ENCODE measurements around the gene CCDC169.
"Not testable (repeated sequence)": the region's sequence is repeated elsewhere in the genome, so short reads cannot be mapped to it uniquely, and the experiment has no call there.

The CCDC169 gene

DNA sequence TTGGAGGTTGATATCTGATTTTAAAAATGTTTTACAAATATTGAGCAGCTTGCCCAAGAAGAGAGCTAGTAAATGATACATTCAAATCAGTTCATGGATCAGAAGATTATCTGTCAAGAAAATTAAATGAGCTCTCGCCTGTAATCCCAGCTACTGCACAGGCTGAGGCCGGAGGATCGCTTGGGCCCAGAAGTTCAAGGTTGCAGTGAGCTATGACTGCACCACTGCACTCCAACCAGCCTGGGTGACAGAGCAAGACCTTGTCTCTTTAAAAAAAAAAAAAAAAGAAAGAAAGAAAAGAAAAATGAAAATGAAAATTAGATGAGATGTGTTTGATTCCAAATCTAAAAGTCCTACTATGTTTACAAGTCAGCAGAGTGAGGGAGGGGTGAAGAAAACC, 46.2 kb upstream of the CCDC169 start:
- no peak for DNase-seq (ENCODE audit: low read depth)
- no peak overlapping the region for H3K4me3 ChIP-seq (ENCODE audit: control insufficient read depth, low read depth, low read length)
- TF ChIP-seq, protein P1, sequence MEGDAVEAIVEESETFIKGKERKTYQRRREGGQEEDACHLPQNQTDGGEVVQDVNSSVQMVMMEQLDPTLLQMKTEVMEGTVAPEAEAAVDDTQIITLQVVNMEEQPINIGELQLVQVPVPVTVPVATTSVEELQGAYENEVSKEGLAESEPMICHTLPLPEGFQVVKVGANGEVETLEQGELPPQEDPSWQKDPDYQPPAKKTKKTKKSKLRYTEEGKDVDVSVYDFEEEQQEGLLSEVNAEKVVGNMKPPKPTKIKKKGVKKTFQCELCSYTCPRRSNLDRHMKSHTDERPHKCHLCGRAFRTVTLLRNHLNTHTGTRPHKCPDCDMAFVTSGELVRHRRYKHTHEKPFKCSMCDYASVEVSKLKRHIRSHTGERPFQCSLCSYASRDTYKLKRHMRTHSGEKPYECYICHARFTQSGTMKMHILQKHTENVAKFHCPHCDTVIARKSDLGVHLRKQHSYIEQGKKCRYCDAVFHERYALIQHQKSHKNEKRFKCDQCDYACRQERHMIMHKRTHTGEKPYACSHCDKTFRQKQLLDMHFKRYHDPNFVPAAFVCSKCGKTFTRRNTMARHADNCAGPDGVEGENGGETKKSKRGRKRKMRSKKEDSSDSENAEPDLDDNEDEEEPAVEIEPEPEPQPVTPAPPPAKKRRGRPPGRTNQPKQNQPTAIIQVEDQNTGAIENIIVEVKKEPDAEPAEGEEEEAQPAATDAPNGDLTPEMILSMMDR (IDR thresholded peaks at IDR 0.05; ENCODE audit: control insufficient read depth, insufficient read depth, low read depth, low read length, missing control alignments), result no peak

DNA sequence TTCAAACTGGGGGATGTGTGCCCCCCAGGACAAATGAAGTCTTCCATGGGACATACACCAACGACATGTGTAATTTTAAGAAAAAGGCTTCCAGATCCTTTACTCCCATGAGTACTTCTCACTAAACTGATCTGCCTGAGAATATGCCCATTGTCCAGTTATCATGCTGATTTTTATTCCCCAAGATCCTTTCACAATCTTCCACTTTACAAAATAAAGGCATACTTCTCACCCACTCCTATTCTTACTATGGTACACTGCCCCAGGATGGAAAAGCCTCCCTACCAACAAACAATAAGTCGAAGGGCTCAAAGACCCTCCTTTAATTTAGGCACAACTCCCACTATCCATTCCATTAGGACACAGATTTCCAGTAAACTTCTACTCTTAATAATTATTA, 45.1 kb upstream of the CCDC169 start:
- no peak overlapping the region for H3K4me3 ChIP-seq (ENCODE audit: control insufficient read depth, low read depth, low read length)
- TF ChIP-seq, protein P1 (IDR thresholded peaks at IDR 0.05; ENCODE audit: control insufficient read depth, insufficient read depth, low read depth, low read length, missing control alignments), result no peak
- DNase-seq (ENCODE audit: low read depth), result no peak

DNA sequence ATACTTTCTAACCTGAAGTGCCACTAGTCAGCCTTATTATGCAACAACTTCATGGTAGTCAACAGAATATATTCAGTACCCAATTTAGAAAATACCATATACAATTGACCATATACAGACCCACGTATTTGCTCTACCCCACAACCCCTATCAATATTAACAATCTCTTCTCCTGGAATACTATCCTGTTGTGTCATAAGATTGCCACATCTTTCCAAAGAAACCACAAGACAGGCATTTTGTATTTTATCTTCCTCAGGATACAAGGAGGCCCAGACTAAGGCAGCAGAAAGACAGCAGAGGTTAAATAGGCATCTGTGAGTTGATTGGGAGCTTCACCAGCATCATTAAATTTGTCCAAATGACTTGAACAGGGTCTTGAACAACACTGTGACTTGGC, 44.1 kb upstream of the CCDC169 start:
- TF ChIP-seq, protein P1 (IDR thresholded peaks at IDR 0.05; ENCODE audit: control insufficient read depth, insufficient read depth, low read depth, low read length, missing control alignments), result no peak
- no peak overlapping the region for H3K4me3 ChIP-seq (ENCODE audit: control insufficient read depth, low read depth, low read length)
- DNase-seq (ENCODE audit: low read depth), result no peak

DNA sequence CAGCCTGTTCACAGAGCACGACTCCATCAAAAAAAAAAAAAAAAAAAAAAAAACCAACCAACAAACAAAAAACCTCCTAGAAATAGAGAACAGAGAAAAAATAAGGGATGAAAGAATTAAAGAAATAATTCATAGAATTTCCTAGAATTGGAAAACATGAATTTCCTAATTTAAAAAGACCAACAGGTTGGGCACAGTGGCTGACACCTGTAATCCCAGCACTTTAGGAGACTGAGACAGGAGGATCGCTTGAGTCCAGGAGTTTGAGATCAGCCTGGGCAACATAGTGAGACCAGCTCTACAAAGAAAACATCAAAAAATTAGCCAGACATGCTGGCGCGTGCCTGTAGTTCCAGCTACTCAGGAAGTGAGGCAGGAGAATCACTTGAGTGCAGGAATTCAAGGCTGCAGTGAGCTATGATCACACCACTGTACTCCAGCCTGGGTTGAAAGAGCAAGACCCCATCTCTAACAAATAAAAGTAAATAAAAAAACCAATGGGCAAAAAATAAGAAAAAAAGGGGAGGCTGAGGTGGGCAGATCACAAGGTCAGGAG, 42.1 kb upstream of the CCDC169 start:
- DNase-seq (ENCODE audit: low read depth), result no peak
- H3K4me3 ChIP-seq (ENCODE audit: control insufficient read depth, low read depth, low read length), result no peak overlapping the region
- TF ChIP-seq, protein P1 (IDR thresholded peaks at IDR 0.05; ENCODE audit: control insufficient read depth, insufficient read depth, low read depth, low read length, missing control alignments), result no peak

DNA sequence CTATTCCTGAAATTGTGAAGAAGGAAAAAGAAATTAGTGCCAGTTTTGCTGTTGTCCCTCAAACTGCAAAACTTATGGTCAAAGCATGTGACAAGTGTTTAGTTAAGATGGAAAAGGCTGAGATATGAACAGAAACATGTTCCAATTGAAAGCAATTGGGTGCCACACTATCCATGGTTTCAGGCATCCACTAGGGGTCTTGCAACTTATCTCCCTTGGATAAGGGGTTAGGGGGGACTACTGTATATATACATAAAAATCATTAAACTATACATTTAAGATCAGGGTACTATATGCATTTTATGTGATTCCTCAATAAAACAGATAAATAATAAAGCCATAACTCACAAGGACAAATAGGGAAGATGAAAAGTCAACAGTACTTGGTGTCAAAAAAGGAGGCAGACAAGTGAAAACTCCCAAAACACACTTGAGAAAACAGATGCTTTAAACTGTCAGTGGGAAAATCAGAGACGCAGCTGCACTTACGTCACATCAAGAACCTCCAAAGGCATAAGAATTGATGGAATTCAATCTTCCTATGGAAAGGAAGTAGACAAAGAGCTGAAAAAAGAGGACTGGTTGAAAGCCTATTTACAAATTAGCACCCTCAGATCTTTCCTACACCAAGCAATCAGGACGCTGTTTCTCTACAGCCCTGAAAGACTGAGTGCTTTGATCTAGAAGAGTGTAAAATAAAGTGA, 40.5 kb upstream of the CCDC169 start:
- no peak overlapping the region for H3K4me3 ChIP-seq (ENCODE audit: control insufficient read depth, low read depth, low read length)
- DNase-seq (ENCODE audit: low read depth), result no peak
- TF ChIP-seq, protein P1 (IDR thresholded peaks at IDR 0.05; ENCODE audit: control insufficient read depth, insufficient read depth, low read depth, low read length, missing control alignments), result no peak

DNA sequence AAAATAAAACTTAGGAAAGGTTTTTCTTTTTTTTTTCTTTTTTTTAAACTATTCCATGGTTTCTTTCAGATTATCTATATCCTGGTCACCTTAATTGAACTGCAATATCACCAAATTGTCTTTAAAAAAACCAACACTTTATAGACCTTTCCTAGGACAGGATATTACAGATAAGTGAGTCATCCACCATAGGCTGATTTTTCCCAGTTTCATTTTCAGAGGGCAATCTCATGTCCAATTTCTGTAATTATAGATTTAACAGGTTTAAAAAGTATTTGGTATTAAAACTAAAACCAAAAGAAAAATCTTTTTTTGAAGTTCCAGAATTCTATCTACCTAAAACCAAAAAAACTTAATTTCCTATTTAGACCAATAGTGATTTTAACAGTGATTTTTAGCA, 35.4 kb upstream of the CCDC169 start:
- no peak for DNase-seq (ENCODE audit: low read depth)
- TF ChIP-seq, protein P1 (IDR thresholded peaks at IDR 0.05; ENCODE audit: control insufficient read depth, insufficient read depth, low read depth, low read length, missing control alignments), result no peak
- no peak overlapping the region for H3K4me3 ChIP-seq (ENCODE audit: control insufficient read depth, low read depth, low read length)

DNA sequence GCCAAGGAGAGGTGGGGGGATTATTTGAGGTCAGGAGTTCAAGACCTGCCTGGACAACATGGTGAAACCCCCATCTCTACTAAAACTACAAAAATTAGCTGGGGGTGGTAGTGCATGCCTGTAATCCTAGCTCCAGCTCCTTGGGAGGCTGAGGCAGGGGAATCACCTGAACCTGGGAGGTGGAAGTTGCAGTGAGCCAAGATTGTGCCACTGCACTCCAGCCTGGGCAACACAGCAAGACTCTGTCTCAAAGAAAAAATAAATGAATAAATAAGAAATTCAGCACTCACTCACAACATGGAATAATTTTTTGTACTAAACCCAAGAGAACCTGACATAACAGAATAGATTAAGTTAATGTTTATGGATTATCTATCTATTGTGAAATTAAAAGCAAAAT, 34.6 kb upstream of the CCDC169 start:
- DNase-seq (ENCODE audit: low read depth), result not testable (repeated sequence)

More for the DNA sequence above, 34.6 kb upstream of the CCDC169 start:
- H3K4me3 ChIP-seq (ENCODE audit: control insufficient read depth, low read depth, low read length), result not testable (repeated sequence)
